ENCODE data around the gene NLRP2B. TPM values are rescaled to one million over a fixed set of nuclear protein-coding genes. Genes with fewer than 3 reads are reported as not detected.
A peak's percentile ranks its signal among the peaks of the same experiment; 100 is the strongest.
"Not testable (repeated sequence)": the region's sequence is repeated elsewhere in the genome, so short reads cannot be mapped to it uniquely, and the experiment has no call there.

NLRP2B gene
- total RNA-seq (not detected in 2 replicates), polyA plus RNA-seq (0.01 TPM in 1 of 2 replicates, not detected in the other), polyA minus RNA-seq (not detected in 2 replicates), Bru-seq, nascent RNA (not detected), BruChase-seq, experiment 1, labeled RNA remaining after a 6-hour chase (percentile 16 among the genes with signal in this experiment), BruChase-seq, experiment 2, labeled RNA remaining after a 2-hour chase (percentile 11 among the genes with signal in this experiment)
- polyA plus RNA-seq (2011; cell fraction: cytosol; rRNA removed) = 0.01 TPM in 1 of 2 replicates, not detected in the other
- polyA plus RNA-seq (2011; cell fraction: nucleus; rRNA removed) = 0.05 TPM in 1 of 2 replicates, not detected in the other
- polyA plus RNA-seq (2012) = not detected in 2 replicates
- polyA minus RNA-seq (2011; cell fraction: cytosol; rRNA and poly(A)+ RNA removed) = not detected
- 0.24 TPM in 1 of 2 replicates, not detected in the other for polyA minus RNA-seq (2011; cell fraction: nucleus; rRNA and poly(A)+ RNA removed)
- long read RNA-seq = 0 reads

GRCh38 chrX:57680160-57680559 is at the start of gene NLRP2B:
TSS of gene NLRP2B (minus strand) at chrX:57680260.
- dilution Hi-C loops (cut with MboI; ENCODE audit: extremely low pct_ligation_motif_present, low sequenced_read_pairs) (no loop called here), intact Hi-C loops (cut with micrococcal nuclease) (no loop called here)
- no peak within 1 kb of the TSS for H3K9ac ChIP-seq (replicated peaks; ENCODE audit: extremely low read depth, insufficient read depth, low read length)
- H3K79me2 ChIP-seq (ENCODE audit: control insufficient read depth, insufficient read depth, low read length) = no peaks in the 10 kb centered on the region
- DNase-seq (ENCODE audit: low read depth, low spot score) (no peak), FAIRE-seq (no peak)
- CTCF ChIA-PET = no interaction called here
- H3K9me3 ChIP-seq (replicated peaks; ENCODE audit: control insufficient read depth, insufficient read depth, low read length) = no peaks in the 10 kb centered on the region
- POLR2A ChIA-PET = no interaction called here
- H3K9me1 ChIP-seq (replicated peaks; ENCODE audit: control insufficient read depth, extremely low read depth, insufficient read depth, low read length) = no peaks in the 10 kb centered on the region
- no peak within 1 kb of the TSS for H2AFZ ChIP-seq (ENCODE audit: low read depth, low read length)
- no peak within 1 kb of the TSS for H3K4me2 ChIP-seq (ENCODE audit: insufficient read depth, low read length)
- H4K20me1 ChIP-seq (replicated peaks; ENCODE audit: control insufficient read depth, extremely low read depth, insufficient read depth, low read length) = no peaks in the 10 kb centered on the region
- BruUV-seq (replicated peaks) = no TSS peak
- no peaks in the 10 kb centered on the region for H3K36me3 ChIP-seq (ENCODE audit: control insufficient read depth in 2 of 2, extremely low read depth in 1 of 2, insufficient read depth in 2 of 2, low read length in 2 of 2)
- H3K4me3 ChIP-seq (replicated peaks in 1 of 3; ENCODE audit: insufficient read depth in 1 of 3, low read depth in 1 of 3, low read length in 3 of 3) = no peak within 1 kb of the TSS
- H3K27me3 ChIP-seq (ENCODE audit: control insufficient read depth in 2 of 2, insufficient read depth in 2 of 2, low read length in 2 of 2) = no peaks in the 10 kb centered on the region
- no peaks in the 10 kb centered on the region for H3K4me1 ChIP-seq (ENCODE audit: control insufficient read depth, extremely low read depth, insufficient read depth, low read length)
- H3K27ac ChIP-seq (ENCODE audit: insufficient read depth, low read depth, low read length) = no peak within 1 kb of the TSS
- no peak for TF ChIP-seq MAX (IDR thresholded peaks at IDR 0.05; ENCODE audit: insufficient read depth, insufficient read length)

GRCh38 chrX:57725995-57726394 is 45.9 kb upstream of the NLRP2B start:
- H3K79me2 ChIP-seq (ENCODE audit: control insufficient read depth, insufficient read depth, low read length); H3K4me1 ChIP-seq (ENCODE audit: control insufficient read depth, extremely low read depth, insufficient read depth, low read length); H3K4me3 ChIP-seq (replicated peaks in 1 of 3; ENCODE audit: insufficient read depth in 1 of 3, low read depth in 1 of 3, low read length in 3 of 3); H3K27me3 ChIP-seq (ENCODE audit: control insufficient read depth in 2 of 2, insufficient read depth in 2 of 2, low read length in 2 of 2); H3K36me3 ChIP-seq (ENCODE audit: control insufficient read depth in 2 of 2, extremely low read depth in 1 of 2, insufficient read depth in 2 of 2, low read length in 2 of 2); FAIRE-seq; dilution Hi-C loops (cut with MboI; ENCODE audit: extremely low pct_ligation_motif_present, low sequenced_read_pairs); CTCF ChIA-PET; H3K9me1 ChIP-seq (replicated peaks; ENCODE audit: control insufficient read depth, extremely low read depth, insufficient read depth, low read length); H2AFZ ChIP-seq (ENCODE audit: low read depth, low read length); H4K20me1 ChIP-seq (replicated peaks; ENCODE audit: control insufficient read depth, extremely low read depth, insufficient read depth, low read length); H3K9me3 ChIP-seq (replicated peaks; ENCODE audit: control insufficient read depth, insufficient read depth, low read length); H3K4me2 ChIP-seq (ENCODE audit: insufficient read depth, low read length); POLR2A ChIA-PET; H3K27ac ChIP-seq (ENCODE audit: insufficient read depth, low read depth, low read length); DNase-seq (ENCODE audit: low read depth, low spot score); intact Hi-C loops (cut with micrococcal nuclease); H3K9ac ChIP-seq (replicated peaks; ENCODE audit: extremely low read depth, insufficient read depth, low read length); BruUV-seq (replicated peaks): not testable (repeated sequence)

Measured in endothelial cell of umbilical vein (primary cell).